IPS-18a (cell line): ENCODE measurements around the gene NTHL1.

ENCODE experiments used
- H3K27ac ChIP-seq: one replicate; pipeline ENCODE4 v1.5.1; 2013; ENCODE audit warnings: low read length
- H3K27me3 ChIP-seq: one replicate; pipeline ENCODE4 v1.6.1; 2013; ENCODE audit warnings: mild to moderate bottlenecking, low read length; ENCODE audit not compliant: control insufficient read depth, insufficient read depth
- H3K36me3 ChIP-seq: one replicate; pipeline ENCODE4 v1.6.1; 2013; ENCODE audit warnings: low read depth, low read length; ENCODE audit not compliant: control insufficient read depth
- H3K4me1 ChIP-seq: one replicate; pipeline ENCODE4 v1.6.1; 2013; ENCODE audit warnings: low read depth, low read length; ENCODE audit not compliant: control insufficient read depth
- H3K4me3 ChIP-seq: one replicate; pipeline ENCODE4 v1.5.1; 2013; ENCODE audit warnings: low read length
- H3K9ac ChIP-seq: one replicate; pipeline ENCODE4 v1.6.1; 2013; ENCODE audit warnings: mild to moderate bottlenecking, low read length, moderate library complexity
- H3K9me3 ChIP-seq: one replicate; pipeline ENCODE4 v1.6.1; 2013; ENCODE audit warnings: low read depth, low read length; ENCODE audit not compliant: control insufficient read depth

NTHL1 gene

DNA sequence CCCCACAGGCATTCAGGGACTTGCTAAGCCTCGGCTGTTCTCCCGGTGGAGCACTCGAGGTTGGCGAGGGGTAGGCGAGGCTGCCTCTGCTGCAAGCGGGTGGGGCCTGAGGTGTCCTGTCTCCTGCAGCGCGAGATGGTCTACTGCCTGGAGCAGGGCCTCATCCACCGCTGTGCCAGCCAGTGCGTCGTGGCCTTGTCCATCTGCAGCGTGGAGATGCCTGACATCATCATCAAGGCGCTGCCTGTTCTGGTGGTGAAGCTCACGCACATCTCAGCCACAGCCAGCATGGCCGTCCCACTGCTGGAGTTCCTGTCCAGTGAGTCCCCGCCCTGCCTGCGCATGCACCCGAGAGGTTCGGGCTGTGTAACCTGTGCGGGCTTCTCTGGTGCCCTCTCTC lies 26.4 kb upstream of the NTHL1 start:
- no peaks in the 10 kb centered on the region for H3K4me1 ChIP-seq
- no peak overlapping the region for H3K4me3 ChIP-seq
- no peaks in the 10 kb centered on the region for H3K27me3 ChIP-seq
- H3K9ac ChIP-seq, result no peak overlapping the region
- H3K36me3 ChIP-seq, result peaks cover 7% of the 10 kb centered on the region
- no peak overlapping the region for H3K27ac ChIP-seq
- no peaks in the 10 kb centered on the region for H3K9me3 ChIP-seq

- H3K36me3 ChIP-seq, result peaks cover 7% of the 10 kb centered on the region
- H3K9me3 ChIP-seq, result no peaks in the 10 kb centered on the region
- H3K4me1 ChIP-seq, result no peaks in the 10 kb centered on the region
- no peak overlapping the region for H3K27ac ChIP-seq
- no peaks in the 10 kb centered on the region for H3K27me3 ChIP-seq
- no peak overlapping the region for H3K4me3 ChIP-seq
- no peak overlapping the region for H3K9ac ChIP-seq
These were observed 25.3 kb upstream of the NTHL1 start for GRCh38 chr16:2072926-2073325.

DNA sequence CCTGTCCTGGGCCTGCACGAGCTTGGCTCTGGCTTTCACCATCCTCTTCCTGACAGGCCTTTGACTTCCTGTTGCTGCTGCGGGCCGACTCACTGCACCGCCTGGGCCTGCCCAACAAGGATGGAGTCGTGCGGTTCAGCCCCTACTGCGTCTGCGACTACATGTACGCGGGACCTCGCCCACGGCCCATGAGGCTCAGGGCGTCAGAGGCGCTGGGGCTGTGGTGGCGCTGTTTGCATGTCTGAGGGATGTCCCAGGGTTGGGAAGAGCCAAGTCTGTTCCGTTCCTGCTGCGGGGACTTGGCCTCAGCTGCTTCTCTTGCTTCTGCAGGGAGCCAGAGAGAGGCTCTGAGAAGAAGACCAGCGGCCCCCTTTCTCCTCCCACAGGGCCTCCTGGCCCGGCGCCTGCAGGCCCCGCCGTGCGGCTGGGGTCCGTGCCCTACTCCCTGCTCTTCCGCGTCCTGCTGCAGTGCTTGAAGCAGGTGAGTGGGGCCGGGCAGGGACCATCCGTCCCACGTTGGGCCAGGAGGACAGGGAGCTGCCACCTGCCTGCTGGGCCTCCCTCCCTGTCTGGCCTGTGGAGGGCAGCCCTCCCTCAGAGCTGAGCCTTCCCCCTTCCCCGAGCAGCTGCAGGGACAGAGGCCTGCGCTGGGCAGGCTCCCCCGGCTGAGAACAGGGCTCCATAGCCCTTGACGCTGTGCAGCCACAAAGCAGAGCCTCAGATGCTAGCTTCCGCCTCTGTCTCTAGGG lies 24.0 kb upstream of the NTHL1 start:
- no peak overlapping the region for H3K4me3 ChIP-seq
- H3K27ac ChIP-seq, result no peak overlapping the region
- no peaks in the 10 kb centered on the region for H3K27me3 ChIP-seq
- H3K9ac ChIP-seq, result no peak overlapping the region
- peaks cover 7% of the 10 kb centered on the region for H3K36me3 ChIP-seq
- H3K4me1 ChIP-seq, result no peaks in the 10 kb centered on the region
- H3K9me3 ChIP-seq, result no peaks in the 10 kb centered on the region

- H3K9ac ChIP-seq, result no peak overlapping the region
- no peaks in the 10 kb centered on the region for H3K4me1 ChIP-seq
- H3K27ac ChIP-seq, result no peak overlapping the region
- H3K27me3 ChIP-seq, result no peaks in the 10 kb centered on the region
- no peaks in the 10 kb centered on the region for H3K9me3 ChIP-seq
- H3K4me3 ChIP-seq, result no peak overlapping the region
- peaks cover 13% of the 10 kb centered on the region for H3K36me3 ChIP-seq
These were observed 23.2 kb upstream of the NTHL1 start for GRCh38 chr16:2070576-2071453.

DNA sequence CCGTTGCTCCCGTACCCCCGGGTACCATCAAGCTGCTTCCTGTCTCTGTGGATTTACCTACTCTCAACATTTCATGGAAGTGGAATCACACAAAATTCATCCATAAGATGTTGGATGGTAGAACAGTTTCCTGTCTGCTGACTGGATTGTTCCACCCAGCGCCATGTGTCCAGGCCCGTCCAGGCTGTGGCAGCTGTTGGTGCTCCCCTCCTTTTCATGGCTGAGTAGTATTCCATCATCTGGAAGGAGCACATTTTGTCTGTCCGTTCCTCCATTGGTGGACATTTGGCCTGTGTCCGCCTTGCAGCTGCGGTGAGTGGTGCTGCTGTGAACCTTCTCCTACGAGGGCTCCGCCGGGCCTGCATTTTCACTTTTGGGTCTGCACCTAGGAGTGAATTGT lies 18.5 kb upstream of the NTHL1 start:
- no peak overlapping the region for H3K27ac ChIP-seq
- H3K36me3 ChIP-seq, result peaks cover 12% of the 10 kb centered on the region

GRCh38 chr16:2064368-2064945 lies 16.8 kb upstream of the NTHL1 start:
- no peaks in the 10 kb centered on the region for H3K9me3 ChIP-seq
- H3K9ac ChIP-seq, result no peak overlapping the region
- no peaks in the 10 kb centered on the region for H3K4me1 ChIP-seq
- H3K4me3 ChIP-seq, result no peak overlapping the region
- H3K36me3 ChIP-seq, result peaks cover 12% of the 10 kb centered on the region
- no peaks in the 10 kb centered on the region for H3K27me3 ChIP-seq
- no peak overlapping the region for H3K27ac ChIP-seq

More for the DNA sequence above, 18.5 kb upstream of the NTHL1 start:
- H3K4me1 ChIP-seq, result no peaks in the 10 kb centered on the region
- no peak overlapping the region for H3K9ac ChIP-seq
- H3K4me3 ChIP-seq, result no peak overlapping the region
- H3K9me3 ChIP-seq, result no peaks in the 10 kb centered on the region
- H3K27me3 ChIP-seq, result no peaks in the 10 kb centered on the region

- Histone ChIP-seq H3K27me3 (no peaks in the 10 kb centered on the region), H3K9ac (no peak overlapping the region), H3K4me1 (no peaks in the 10 kb centered on the region), H3K27ac (no peak overlapping the region), H3K9me3 (no peaks in the 10 kb centered on the region), H3K36me3 (peaks cover 12% of the 10 kb centered on the region), H3K4me3 (no peak overlapping the region)
These were observed 16.2 kb upstream of the NTHL1 start for GRCh38 chr16:2063861-2064260.

DNA sequence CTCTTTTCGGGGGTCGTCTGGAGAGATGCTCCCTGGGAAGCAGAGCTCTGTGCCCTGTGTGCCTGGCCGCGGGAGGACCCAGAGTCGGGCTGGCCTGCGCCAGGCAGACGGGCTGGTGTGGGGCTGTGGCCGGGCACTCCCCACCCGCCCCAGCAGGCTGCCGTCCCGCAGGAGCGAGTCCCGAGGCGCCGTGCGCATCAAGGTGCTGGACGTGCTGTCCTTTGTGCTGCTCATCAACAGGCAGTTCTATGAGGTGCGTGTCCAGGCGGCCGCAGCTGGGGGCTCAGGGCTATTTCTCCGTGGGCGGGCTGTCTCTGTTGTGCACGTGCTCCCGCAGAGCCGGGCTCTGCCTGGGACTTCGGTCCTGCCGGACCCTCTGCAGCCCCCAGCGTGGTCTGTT lies 15.2 kb upstream of the NTHL1 start:
- no peaks in the 10 kb centered on the region for H3K4me1 ChIP-seq
- no peaks in the 10 kb centered on the region for H3K9me3 ChIP-seq
- peaks cover 12% of the 10 kb centered on the region for H3K36me3 ChIP-seq
- H3K4me3 ChIP-seq, result no peak overlapping the region
- H3K9ac ChIP-seq, result no peak overlapping the region
- H3K27me3 ChIP-seq, result no peaks in the 10 kb centered on the region
- H3K27ac ChIP-seq, result no peak overlapping the region

DNA sequence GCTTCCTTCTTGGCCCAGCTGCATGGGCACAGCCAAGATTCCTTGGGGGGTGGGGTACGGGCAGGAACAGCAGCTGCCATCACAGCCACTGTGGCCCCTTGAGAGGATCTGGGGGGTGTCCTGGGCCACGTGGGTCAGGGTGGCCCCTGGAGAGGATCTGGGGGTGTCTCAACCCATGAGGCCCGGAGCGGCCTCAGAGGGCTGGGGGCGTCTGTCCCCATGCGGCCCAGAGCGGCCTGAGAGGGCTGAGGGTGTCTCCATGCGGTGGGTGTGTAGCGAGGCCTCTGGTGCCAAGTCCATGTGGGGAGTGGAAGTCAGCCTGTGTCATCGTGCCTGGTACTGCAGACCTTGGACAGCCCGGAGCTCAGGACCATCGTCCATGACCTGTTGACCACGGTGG lies 13.9 kb upstream of the NTHL1 start:
- H3K9ac ChIP-seq, result no peak overlapping the region
- H3K4me1 ChIP-seq, result no peaks in the 10 kb centered on the region
- H3K9me3 ChIP-seq, result no peaks in the 10 kb centered on the region
- no peak overlapping the region for H3K4me3 ChIP-seq
- H3K27me3 ChIP-seq, result no peaks in the 10 kb centered on the region
- no peak overlapping the region for H3K27ac ChIP-seq
- peaks cover 12% of the 10 kb centered on the region for H3K36me3 ChIP-seq

- Histone ChIP-seq H3K36me3 (peaks cover 9% of the 10 kb centered on the region), H3K27ac (no peak overlapping the region), H3K4me1 (no peaks in the 10 kb centered on the region), H3K9ac (no peak overlapping the region), H3K27me3 (no peaks in the 10 kb centered on the region), H3K9me3 (no peaks in the 10 kb centered on the region), H3K4me3 (no peak overlapping the region)
These were observed 13.4 kb upstream of the NTHL1 start for GRCh38 chr16:2061023-2061422.

DNA sequence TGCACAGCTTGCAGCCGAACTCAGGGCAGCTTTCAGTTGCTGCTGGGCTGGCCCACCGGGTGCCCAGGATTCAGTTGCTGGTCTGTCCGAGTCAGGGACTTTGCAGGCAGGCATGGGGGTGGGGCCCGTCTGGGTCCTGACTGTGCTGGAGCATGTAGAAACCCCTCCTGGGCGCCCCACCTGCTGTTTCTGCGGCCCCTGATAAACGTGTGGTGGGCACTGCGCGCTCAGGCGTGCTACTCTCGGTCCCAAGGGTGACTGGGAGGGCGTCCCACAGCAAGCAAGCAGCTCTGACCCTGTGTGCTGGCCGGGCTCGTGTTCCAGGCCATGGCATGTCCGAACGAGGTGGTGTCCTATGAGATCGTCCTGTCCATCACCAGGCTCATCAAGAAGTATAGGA lies 12.7 kb upstream of the NTHL1 start:
- Histone ChIP-seq H3K36me3 (peaks cover 3% of the 10 kb centered on the region), H3K27me3 (no peaks in the 10 kb centered on the region), H3K27ac (no peak overlapping the region), H3K4me3 (no peak overlapping the region), H3K4me1 (no peaks in the 10 kb centered on the region), H3K9me3 (no peaks in the 10 kb centered on the region), H3K9ac (no peak overlapping the region)
